ENCODE measurements around the gene BPTF. TPM values are rescaled to one million over a fixed set of nuclear protein-coding genes. Genes with fewer than 3 reads are reported as not detected.
A peak's percentile ranks its signal among the peaks of the same experiment; 100 is the strongest.

Gene BPTF
- total and polyA plus RNA-seq, 2 donors (not counting 1 experiment from before 2014, with no cell fraction given), result 71.9 to 390 TPM

GRCh38 chr17:67931227-67931626 lies 105.9 kb downstream of the BPTF start:
- Histone ChIP-seq H3K4me2 (replicated peaks; ENCODE audit: low read depth, low read length, poor library complexity, severe bottlenecking) (no peak overlapping the region), H3K36me3 (replicated peaks in 1 of 2; ENCODE audit: control extremely low read depth in 1 of 2, control insufficient read depth in 1 of 2, extremely low read depth in 1 of 2, insufficient read depth in 2 of 2, low read length in 1 of 2) (peaks cover 9 to 74% of the 10 kb centered on the region in 2 experiments), H3K9ac (ENCODE audit: low read length) (no peak overlapping the region), H3K4me1 (ENCODE audit: control insufficient read depth in 2 of 2, insufficient read depth in 2 of 2, low read length in 2 of 2) (no peaks in the 10 kb centered on the region), H2AFZ (ENCODE audit: insufficient read depth, low read depth, low read length, poor library complexity, severe bottlenecking) (no peak overlapping the region), H3K4me3 (ENCODE audit: control extremely low read depth in 1 of 5, extremely low read depth in 1 of 5, insufficient read depth in 1 of 5, low read depth in 2 of 5, low read length in 4 of 5) (no peak overlapping the region), H3K27me3 (replicated peaks in 1 of 4; ENCODE audit: control extremely low read depth in 1 of 4, control insufficient read depth in 3 of 4, insufficient read depth in 4 of 4, low read length in 3 of 4) (no peaks in the 10 kb centered on the region), H3K9me3 (ENCODE audit: control extremely low read depth in 1 of 3, control insufficient read depth in 2 of 3, insufficient read depth in 1 of 3, low read length in 2 of 3) (no peaks in the 10 kb centered on the region), H3K79me2 (ENCODE audit: control insufficient read depth, insufficient read depth, low read length) (no peaks in the 10 kb centered on the region), H3K27ac (ENCODE audit: low read length in 2 of 2) (no peak overlapping the region), H4K20me1 (ENCODE audit: control insufficient read depth, insufficient read depth, low read length, poor library complexity, severe bottlenecking) (no peaks in the 10 kb centered on the region)
- ChIA-PET POLR2A (interaction anchor here (0.5 kb wide), 1 partner anchor 199 kb away, joined by 4 read pairs; no protein-coding TSS in a partner anchor), CTCF (no interaction called here)
- TF ChIP-seq EZH2 (IDR thresholded peaks at IDR 0.05; ENCODE audit: borderline replicate concordance, insufficient read depth, low read depth, low read length, poor library complexity, severe bottlenecking), result no peak
- TF ChIP-seq, protein P1, sequence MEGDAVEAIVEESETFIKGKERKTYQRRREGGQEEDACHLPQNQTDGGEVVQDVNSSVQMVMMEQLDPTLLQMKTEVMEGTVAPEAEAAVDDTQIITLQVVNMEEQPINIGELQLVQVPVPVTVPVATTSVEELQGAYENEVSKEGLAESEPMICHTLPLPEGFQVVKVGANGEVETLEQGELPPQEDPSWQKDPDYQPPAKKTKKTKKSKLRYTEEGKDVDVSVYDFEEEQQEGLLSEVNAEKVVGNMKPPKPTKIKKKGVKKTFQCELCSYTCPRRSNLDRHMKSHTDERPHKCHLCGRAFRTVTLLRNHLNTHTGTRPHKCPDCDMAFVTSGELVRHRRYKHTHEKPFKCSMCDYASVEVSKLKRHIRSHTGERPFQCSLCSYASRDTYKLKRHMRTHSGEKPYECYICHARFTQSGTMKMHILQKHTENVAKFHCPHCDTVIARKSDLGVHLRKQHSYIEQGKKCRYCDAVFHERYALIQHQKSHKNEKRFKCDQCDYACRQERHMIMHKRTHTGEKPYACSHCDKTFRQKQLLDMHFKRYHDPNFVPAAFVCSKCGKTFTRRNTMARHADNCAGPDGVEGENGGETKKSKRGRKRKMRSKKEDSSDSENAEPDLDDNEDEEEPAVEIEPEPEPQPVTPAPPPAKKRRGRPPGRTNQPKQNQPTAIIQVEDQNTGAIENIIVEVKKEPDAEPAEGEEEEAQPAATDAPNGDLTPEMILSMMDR (IDR thresholded peaks at IDR 0.05), result no peak
- Mint-ChIP-seq H3K27ac (no peak overlapping the region), H3K4me3 (no peak overlapping the region), H3K27me3 (no peaks in the 10 kb centered on the region), H3K4me1 (no peaks in the 10 kb centered on the region), H3K9me3 (ENCODE audit: insufficient read depth) (no peaks in the 10 kb centered on the region)
- DNase-seq, result no peak
- ATAC-seq (ENCODE audit: low read depth), result no peak
- WGBS (ENCODE audit: insufficient coverage), result 100% methylated on average over 2 of the region's 5 CpGs
- intact Hi-C loops (cut with micrococcal nuclease), result no loop called here

GRCh38 chr17:67942810-67943209 lies 117.5 kb downstream of the BPTF start:
- intact Hi-C loops (cut with micrococcal nuclease), result loop anchor here (10.0 kb wide), 1 partner anchor 58 kb away; no protein-coding TSS in a partner anchor
- no CpG with 5 or more reads among the region's 3 CpGs for WGBS (ENCODE audit: insufficient coverage)
- Histone ChIP-seq H3K9ac (ENCODE audit: low read length) (no peak overlapping the region), H2AFZ (ENCODE audit: insufficient read depth, low read depth, low read length, poor library complexity, severe bottlenecking) (no peak overlapping the region), H3K4me3 (ENCODE audit: control extremely low read depth in 1 of 5, extremely low read depth in 1 of 5, insufficient read depth in 1 of 5, low read depth in 2 of 5, low read length in 4 of 5) (no peak overlapping the region), H3K36me3 (replicated peaks in 1 of 2; ENCODE audit: control extremely low read depth in 1 of 2, control insufficient read depth in 1 of 2, extremely low read depth in 1 of 2, insufficient read depth in 2 of 2, low read length in 1 of 2) (peaks cover 2 to 77% of the 10 kb centered on the region in 2 experiments), H3K79me2 (ENCODE audit: control insufficient read depth, insufficient read depth, low read length) (no peaks in the 10 kb centered on the region), H3K27me3 (replicated peaks in 1 of 4; ENCODE audit: control extremely low read depth in 1 of 4, control insufficient read depth in 3 of 4, insufficient read depth in 4 of 4, low read length in 3 of 4) (no peaks in the 10 kb centered on the region), H3K27ac (ENCODE audit: low read length in 2 of 2) (no peak overlapping the region), H3K4me1 (ENCODE audit: control insufficient read depth in 2 of 2, insufficient read depth in 2 of 2, low read length in 2 of 2) (no peaks in the 10 kb centered on the region), H4K20me1 (ENCODE audit: control insufficient read depth, insufficient read depth, low read length, poor library complexity, severe bottlenecking) (no peaks in the 10 kb centered on the region), H3K4me2 (replicated peaks; ENCODE audit: low read depth, low read length, poor library complexity, severe bottlenecking) (no peak overlapping the region), H3K9me3 (ENCODE audit: control extremely low read depth in 1 of 3, control insufficient read depth in 2 of 3, insufficient read depth in 1 of 3, low read length in 2 of 3) (no peaks in the 10 kb centered on the region)
- H3K9me3 Mint-ChIP-seq (ENCODE audit: insufficient read depth), result no peaks in the 10 kb centered on the region
- no peak for ATAC-seq (ENCODE audit: low read depth)
- TF ChIP-seq, protein P1 (IDR thresholded peaks at IDR 0.05), result peak; percentile 42
- no peak for TF ChIP-seq EZH2 (IDR thresholded peaks at IDR 0.05; ENCODE audit: borderline replicate concordance, insufficient read depth, low read depth, low read length, poor library complexity, severe bottlenecking)
- DNase-seq, result no peak
- H3K27me3 Mint-ChIP-seq, result no peaks in the 10 kb centered on the region
- H3K4me3 Mint-ChIP-seq, result no peak overlapping the region
- H3K27ac Mint-ChIP-seq, result no peak overlapping the region
- ChIA-PET POLR2A (no interaction called here), CTCF (interaction anchor here (0.8 to 2.1 kb wide), 5 partner anchors 9 to 33 kb away, joined by 3 to 6 read pairs (median 4); no protein-coding TSS in a partner anchor)
- H3K4me1 Mint-ChIP-seq, result no peaks in the 10 kb centered on the region

All from B cell (primary cell).